ENCODE measurements around the gene C12orf57. TPM values are rescaled to one million over a fixed set of nuclear protein-coding genes. Genes with fewer than 3 reads are reported as not detected.

C12orf57 gene
- polyA plus RNA-seq, 1 donor from 2014 or later: 500 TPM

GRCh38 chr12:6980075-6980474 is 36.3 kb downstream of the C12orf57 start:
- no peaks in the 10 kb centered on the region for H3F3A ChIP-seq (ENCODE audit: insufficient read depth, low read length, poor library complexity, severe bottlenecking)
- H3K27me3 ChIP-seq (ENCODE audit: insufficient read depth, low read depth, low read length): no peaks in the 10 kb centered on the region
- H3K79me2 ChIP-seq (replicated peaks; ENCODE audit: insufficient read depth, low read length): no peaks in the 10 kb centered on the region
- H3K9ac ChIP-seq (ENCODE audit: low read length): no peak overlapping the region
- no peak overlapping the region for H3K27ac ChIP-seq (ENCODE audit: low read length)
- H3K36me3 ChIP-seq (ENCODE audit: insufficient read depth, low read length): peaks cover 8% of the 10 kb centered on the region
- no peaks in the 10 kb centered on the region for H3K9me2 ChIP-seq (ENCODE audit: insufficient read depth, low read length)
- no peak overlapping the region for H3K4me2 ChIP-seq (ENCODE audit: low read length)
- no peaks in the 10 kb centered on the region for H3K9me3 ChIP-seq (ENCODE audit: low read length)
- H2AFZ ChIP-seq (ENCODE audit: low read depth, low read length): no peak overlapping the region
- TF ChIP-seq POLR2AphosphoS5 (IDR thresholded peaks at IDR 0.05) (no peak), CTCF (IDR thresholded peaks at IDR 0.05; ENCODE audit: poor library complexity, severe bottlenecking) (no peak), TAF1 (IDR thresholded peaks at IDR 0.05; ENCODE audit: low read depth) (no peak), SMC3 (conservative IDR thresholded peaks at IDR 0.05; ENCODE audit: poor library complexity) (no peak), EP300 (conservative IDR thresholded peaks at IDR 0.05; ENCODE audit: poor library complexity, severe bottlenecking) (no peak)
- H4K20me1 ChIP-seq (ENCODE audit: insufficient read depth): no peaks in the 10 kb centered on the region
- H3K4me3 ChIP-seq (ENCODE audit: low read length): no peak overlapping the region

GRCh38 chr12:6980740-6981139 is 36.9 kb downstream of the C12orf57 start:
- Histone ChIP-seq H3K27ac (ENCODE audit: low read length) (no peak overlapping the region), H3K4me3 (ENCODE audit: low read length) (no peak overlapping the region), H3K36me3 (ENCODE audit: insufficient read depth, low read length) (peaks cover 8% of the 10 kb centered on the region), H3K4me2 (ENCODE audit: low read length) (no peak overlapping the region), H3K9me3 (ENCODE audit: low read length) (no peaks in the 10 kb centered on the region), H4K20me1 (ENCODE audit: insufficient read depth) (no peaks in the 10 kb centered on the region), H3K9ac (ENCODE audit: low read length) (no peak overlapping the region), H3F3A (ENCODE audit: insufficient read depth, low read length, poor library complexity, severe bottlenecking) (no peaks in the 10 kb centered on the region), H3K79me2 (replicated peaks; ENCODE audit: insufficient read depth, low read length) (no peaks in the 10 kb centered on the region), H3K27me3 (ENCODE audit: insufficient read depth, low read depth, low read length) (no peaks in the 10 kb centered on the region), H2AFZ (ENCODE audit: low read depth, low read length) (no peak overlapping the region), H3K9me2 (ENCODE audit: insufficient read depth, low read length) (no peaks in the 10 kb centered on the region)
- TF ChIP-seq RAD21 (conservative IDR thresholded peaks at IDR 0.05): no peak

- Histone ChIP-seq H3K36me3 (ENCODE audit: insufficient read depth, low read length) (peaks cover 8% of the 10 kb centered on the region), H3K4me3 (ENCODE audit: low read length) (no peak overlapping the region), H3K9me2 (ENCODE audit: insufficient read depth, low read length) (no peaks in the 10 kb centered on the region), H3K9me3 (ENCODE audit: low read length) (no peaks in the 10 kb centered on the region), H3K27me3 (ENCODE audit: insufficient read depth, low read depth, low read length) (no peaks in the 10 kb centered on the region), H2AFZ (ENCODE audit: low read depth, low read length) (no peak overlapping the region), H3K27ac (ENCODE audit: low read length) (no peak overlapping the region), H4K20me1 (ENCODE audit: insufficient read depth) (no peaks in the 10 kb centered on the region), H3K79me2 (replicated peaks; ENCODE audit: insufficient read depth, low read length) (no peaks in the 10 kb centered on the region), H3K4me2 (ENCODE audit: low read length) (no peak overlapping the region), H3K9ac (ENCODE audit: low read length) (no peak overlapping the region), H3F3A (ENCODE audit: insufficient read depth, low read length, poor library complexity, severe bottlenecking) (no peaks in the 10 kb centered on the region)
- TF ChIP-seq REST (IDR thresholded peaks at IDR 0.05; ENCODE audit: borderline replicate concordance) (no peak), MXI1 (conservative IDR thresholded peaks at IDR 0.05; ENCODE audit: poor library complexity, severe bottlenecking) (no peak), EP300 (conservative IDR thresholded peaks at IDR 0.05; ENCODE audit: poor library complexity, severe bottlenecking) (no peak), SMC3 (conservative IDR thresholded peaks at IDR 0.05; ENCODE audit: poor library complexity) (no peak), EZH2 (IDR thresholded peaks at IDR 0.05; ENCODE audit: borderline replicate concordance, insufficient read depth, low read length, poor library complexity, severe bottlenecking) (no peak), POLR2AphosphoS5 (IDR thresholded peaks at IDR 0.05) (no peak), RAD21 (conservative IDR thresholded peaks at IDR 0.05) (no peak), TAF1 (IDR thresholded peaks at IDR 0.05; ENCODE audit: low read depth) (no peak), CTCF (IDR thresholded peaks at IDR 0.05; ENCODE audit: poor library complexity, severe bottlenecking) (no peak)
These were observed 37.6 kb downstream of the C12orf57 start for GRCh38 chr12:6981152-6982052.
